GM12865 (cell line): Measurements from ENCODE around the gene ADGRF4.

Source experiments
- DNase-seq: peaks from one replicate; pipeline ENCODE4 v3.0.0; 2010; ENCODE audit warnings: low read depth
- H3K4me3 ChIP-seq: 2 replicates; pipeline ENCODE4 v1.5.1; 2011; ENCODE audit warnings: mild to moderate bottlenecking, low read depth, low read length, control low read depth
- CTCF ChIP-seq: IDR thresholded peaks from 2 replicates; pipeline ENCODE4 v1.5.1; 2011; ENCODE audit warnings: low read length, control low read depth, low read depth, inconsistent platforms; ENCODE audit not compliant: insufficient read depth; ENCODE audit errors: missing control alignments

The ADGRF4 gene

GRCh38 chr6:47661960-47662359 is 36.4 kb upstream of the ADGRF4 start:
- DNase-seq: no peak
- H3K4me3 ChIP-seq: no peak overlapping the region
- no peak for TF ChIP-seq CTCF

GRCh38 chr6:47663462-47664216 is 34.7 kb upstream of the ADGRF4 start:
- TF ChIP-seq CTCF: no peak
- no peak for DNase-seq
- no peak overlapping the region for H3K4me3 ChIP-seq

GRCh38 chr6:47665112-47665511 is 33.3 kb upstream of the ADGRF4 start:
- TF ChIP-seq CTCF: no peak
- H3K4me3 ChIP-seq: no peak overlapping the region
- no peak for DNase-seq

- no peak for DNase-seq
- H3K4me3 ChIP-seq: no peak overlapping the region
- no peak for TF ChIP-seq CTCF
Observed at GRCh38 chr6:47669684-47670513, 28.5 kb upstream of the ADGRF4 start.

- no peak overlapping the region for H3K4me3 ChIP-seq
- TF ChIP-seq CTCF: no peak
- DNase-seq: no peak
Observed at GRCh38 chr6:47670851-47671250, 27.5 kb upstream of the ADGRF4 start.

- H3K4me3 ChIP-seq: no peak overlapping the region
- no peak for DNase-seq
- no peak for TF ChIP-seq CTCF
Observed at GRCh38 chr6:47671777-47672176, 26.6 kb upstream of the ADGRF4 start.
